ENCODE measurements around the gene ZNF831. TPM values are rescaled to one million over a fixed set of nuclear protein-coding genes. Genes with fewer than 3 reads are reported as not detected.

The ZNF831 gene
- total RNA-seq, 1 donor = 19.8 TPM

DNA sequence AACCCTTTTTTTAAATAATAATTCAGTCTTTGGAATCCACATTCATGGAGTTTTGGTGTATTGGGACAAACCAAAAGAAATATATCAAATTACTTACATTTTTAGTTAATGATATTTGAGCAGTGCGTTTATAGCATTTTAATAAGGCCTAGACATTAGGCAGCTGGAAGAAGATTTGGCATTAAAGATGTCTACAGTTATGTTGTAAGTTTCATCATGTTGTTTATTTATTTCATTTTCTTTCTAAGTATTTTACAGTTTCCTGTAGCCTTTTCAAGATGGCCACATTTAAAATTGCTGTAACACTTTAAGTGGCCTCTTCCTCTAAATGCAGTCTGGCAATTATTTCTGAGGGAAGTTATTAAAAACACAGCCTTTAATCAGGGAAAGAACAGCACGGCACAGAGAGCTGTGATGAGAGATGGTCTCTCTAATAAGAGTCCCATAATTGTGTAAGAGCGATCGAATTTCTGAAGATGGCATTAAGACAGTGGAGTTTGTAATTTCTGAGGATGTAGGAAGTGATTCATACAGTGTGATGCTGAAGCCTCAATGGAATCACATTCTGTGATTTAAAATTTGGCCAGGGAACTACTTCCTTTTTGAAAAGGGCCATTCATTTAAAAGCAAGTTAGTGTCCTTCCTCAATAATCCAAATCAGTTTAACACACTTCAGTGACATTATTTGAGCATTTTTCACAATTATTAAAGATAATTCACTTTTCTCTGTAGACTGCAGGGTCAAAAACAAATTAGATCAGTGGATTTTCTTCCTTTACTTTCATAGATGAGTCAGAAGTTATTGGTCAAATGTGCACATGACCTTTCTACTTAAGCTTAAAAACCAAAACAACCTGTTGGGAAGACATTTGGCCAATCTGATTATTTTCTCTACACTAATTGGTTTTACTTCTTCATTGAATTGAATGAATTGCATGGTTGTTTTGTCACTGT, 84.4 kb downstream of the ZNF831 start:
- no peaks in the 10 kb centered on the region for H3K9me3 ChIP-seq (ENCODE audit: low read depth, low read length)
- no peak overlapping the region for H3K4me3 ChIP-seq (ENCODE audit: low read length)
- H3K27me3 ChIP-seq (ENCODE audit: insufficient read depth, low read length) = no peaks in the 10 kb centered on the region
- H3K4me1 ChIP-seq (ENCODE audit: insufficient read depth, low read length) = peaks cover 4% of the 10 kb centered on the region

DNA sequence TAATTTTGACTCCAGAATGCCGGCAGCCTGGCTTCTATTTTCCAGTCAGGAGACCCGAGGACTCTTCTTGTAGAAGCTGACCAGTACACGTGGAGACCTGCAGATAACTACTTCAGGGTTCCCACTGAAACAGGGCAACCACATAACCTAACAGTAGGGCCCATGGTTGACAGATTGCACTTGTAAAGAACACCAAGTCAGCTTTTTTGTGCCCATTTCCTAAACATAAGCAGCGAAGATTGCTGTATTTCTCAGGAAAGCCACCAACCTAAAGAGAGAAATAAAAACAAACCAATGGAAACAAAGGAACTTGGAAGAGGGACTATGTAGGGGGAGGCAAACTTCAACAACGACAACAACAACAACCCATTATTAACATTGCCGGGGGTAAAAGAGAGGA, 86.7 kb downstream of the ZNF831 start:
- H3K4me1 ChIP-seq (ENCODE audit: insufficient read depth, low read length) = peaks cover 19% of the 10 kb centered on the region
- H3K4me3 ChIP-seq (ENCODE audit: low read length) = no peak overlapping the region
- no peaks in the 10 kb centered on the region for H3K27me3 ChIP-seq (ENCODE audit: insufficient read depth, low read length)
- no peaks in the 10 kb centered on the region for H3K9me3 ChIP-seq (ENCODE audit: low read depth, low read length)

DNA sequence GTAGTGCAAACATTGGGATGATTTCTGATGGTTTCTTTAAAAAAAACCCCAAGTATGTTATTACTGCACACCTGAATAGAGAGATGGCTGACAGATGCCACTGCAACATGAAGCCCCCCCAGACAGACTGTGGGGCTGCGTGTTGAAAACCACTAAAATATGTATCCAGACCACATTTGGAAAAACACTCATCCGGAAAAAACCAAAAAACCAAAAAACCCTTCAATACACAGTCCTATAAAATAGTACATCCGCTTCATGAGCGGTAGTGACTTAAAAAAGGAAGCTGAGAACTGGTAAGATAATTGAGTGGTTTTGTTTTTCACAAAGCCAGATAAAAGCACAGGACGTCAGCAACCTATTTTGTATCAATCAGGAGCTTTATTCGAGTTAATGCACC, 89.7 kb downstream of the ZNF831 start:
- Histone ChIP-seq H3K27me3 (ENCODE audit: insufficient read depth, low read length) (no peaks in the 10 kb centered on the region), H3K4me3 (ENCODE audit: low read length) (no peak overlapping the region), H3K9me3 (ENCODE audit: low read depth, low read length) (no peaks in the 10 kb centered on the region), H3K4me1 (ENCODE audit: insufficient read depth, low read length) (peaks cover 27% of the 10 kb centered on the region)

DNA sequence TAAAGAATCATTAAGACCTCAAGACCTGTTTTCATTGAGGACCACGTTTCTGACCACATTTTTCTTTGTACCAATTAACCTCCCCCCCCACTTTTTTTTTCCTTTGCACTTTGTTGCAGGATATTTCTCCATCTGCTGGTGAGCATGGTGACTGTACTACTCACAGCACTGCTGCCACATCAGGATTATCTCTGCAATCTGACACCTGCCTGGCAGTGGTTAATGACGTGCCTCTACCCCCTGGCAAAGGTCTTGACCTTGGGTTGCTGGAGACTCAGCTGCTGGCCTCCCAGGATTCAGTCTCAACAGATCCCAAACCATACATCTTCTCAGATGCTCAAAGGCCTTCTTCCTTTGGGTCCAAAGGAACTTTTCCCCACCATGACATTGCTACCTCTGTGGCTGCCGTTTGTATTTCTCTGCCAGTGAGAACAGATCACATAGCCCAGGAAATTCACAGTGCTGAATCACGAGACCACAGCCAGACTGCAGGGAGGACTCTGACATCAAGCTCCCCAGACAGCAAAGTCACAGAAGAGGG, 90.2 kb downstream of the ZNF831 start:
- Histone ChIP-seq H3K27me3 (ENCODE audit: insufficient read depth, low read length) (no peaks in the 10 kb centered on the region), H3K9me3 (ENCODE audit: low read depth, low read length) (no peaks in the 10 kb centered on the region), H3K4me3 (ENCODE audit: low read length) (no peak overlapping the region), H3K4me1 (ENCODE audit: insufficient read depth, low read length) (peaks cover 29% of the 10 kb centered on the region)

DNA sequence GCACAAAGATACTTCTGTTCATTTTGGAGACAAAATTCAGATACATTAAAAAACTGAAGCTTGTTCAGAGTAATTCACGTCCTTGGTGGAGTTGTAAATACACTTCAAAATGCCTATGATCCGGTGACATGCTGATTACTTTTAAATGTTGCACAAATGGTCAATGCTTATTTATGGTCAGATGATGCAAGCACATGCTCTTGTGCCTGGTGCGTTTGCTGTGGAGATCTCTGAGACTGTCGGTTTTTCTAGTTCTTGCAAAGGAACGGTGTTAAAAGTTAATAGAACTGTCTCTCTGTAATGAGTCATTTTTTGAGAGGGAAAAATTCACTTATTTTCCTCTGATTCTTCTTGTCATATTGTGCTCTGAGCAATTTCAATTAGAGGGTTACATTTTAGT, 91.6 kb downstream of the ZNF831 start:
- Histone ChIP-seq H3K4me3 (ENCODE audit: low read length) (no peak overlapping the region), H3K27me3 (ENCODE audit: insufficient read depth, low read length) (no peaks in the 10 kb centered on the region), H3K9me3 (ENCODE audit: low read depth, low read length) (no peaks in the 10 kb centered on the region), H3K4me1 (ENCODE audit: insufficient read depth, low read length) (peaks cover 29% of the 10 kb centered on the region)

DNA sequence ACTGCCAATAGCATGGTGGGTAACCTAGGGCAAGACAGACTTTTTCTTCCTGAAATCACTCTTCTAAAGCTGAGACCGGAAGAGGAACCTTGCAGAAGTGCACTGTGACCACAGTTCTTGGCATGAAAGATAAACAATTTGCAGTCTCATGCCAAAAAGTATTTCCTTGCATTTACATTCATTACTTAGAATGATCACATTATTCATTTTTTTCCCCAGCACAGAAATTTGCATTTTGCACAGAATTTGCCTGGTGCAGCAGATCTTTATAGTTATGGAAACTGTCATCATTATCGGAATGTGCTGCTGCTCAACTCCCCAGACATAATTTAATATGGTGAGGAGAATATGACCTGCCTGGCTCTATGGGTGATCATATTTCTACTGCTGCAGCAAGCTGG, 94.6 kb downstream of the ZNF831 start:
- H3K4me3 ChIP-seq (ENCODE audit: low read length) = no peak overlapping the region
- H3K27me3 ChIP-seq (ENCODE audit: insufficient read depth, low read length) = no peaks in the 10 kb centered on the region
- peaks cover 23% of the 10 kb centered on the region for H3K4me1 ChIP-seq (ENCODE audit: insufficient read depth, low read length)
- no peaks in the 10 kb centered on the region for H3K9me3 ChIP-seq (ENCODE audit: low read depth, low read length)

DNA sequence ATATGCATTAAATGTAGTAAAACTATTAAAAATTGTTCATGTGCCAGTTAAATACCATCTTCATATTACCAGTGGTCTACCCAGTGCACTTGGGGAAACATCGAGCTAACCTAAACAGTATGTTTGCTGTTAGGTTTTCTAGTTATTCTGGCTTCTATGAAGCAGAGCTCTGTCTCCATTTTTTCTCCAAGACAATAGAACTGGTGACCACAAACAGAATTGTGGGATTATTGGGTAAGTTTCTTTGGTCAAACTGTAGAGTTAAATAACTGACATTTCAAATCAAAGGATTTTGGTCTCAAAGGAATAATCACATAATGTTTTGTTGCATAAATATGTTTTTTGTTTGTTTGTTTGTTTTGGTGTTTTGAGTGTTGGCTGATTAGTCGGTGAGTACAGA, 96.3 kb downstream of the ZNF831 start:
- H3K27me3 ChIP-seq (ENCODE audit: insufficient read depth, low read length) = peaks cover 6% of the 10 kb centered on the region
- no peaks in the 10 kb centered on the region for H3K9me3 ChIP-seq (ENCODE audit: low read depth, low read length)
- H3K4me1 ChIP-seq (ENCODE audit: insufficient read depth, low read length) = peaks cover 10% of the 10 kb centered on the region
- no peak overlapping the region for H3K4me3 ChIP-seq (ENCODE audit: low read length)

DNA sequence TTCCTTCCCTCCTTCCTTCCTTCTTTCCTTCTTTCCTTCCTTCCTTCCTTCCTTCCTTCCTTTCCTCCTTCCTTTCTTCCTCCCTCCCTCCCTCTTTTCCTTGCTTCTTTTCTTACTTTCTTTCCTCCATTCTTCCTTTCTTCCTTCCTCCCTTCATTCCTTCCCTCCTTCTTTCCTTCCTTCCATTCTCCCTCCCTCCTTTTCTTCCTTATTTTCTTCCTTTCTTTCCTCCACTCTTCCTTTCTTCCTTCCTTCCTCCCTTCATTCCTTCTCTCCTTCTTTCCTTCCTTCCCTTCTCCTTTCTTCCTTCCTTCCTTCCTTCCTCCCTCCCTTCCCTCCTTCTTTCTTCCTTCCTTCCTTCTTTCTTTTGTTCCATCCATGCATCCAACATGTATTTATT, 101.7 kb downstream of the ZNF831 start:
- no peaks in the 10 kb centered on the region for H3K9me3 ChIP-seq (ENCODE audit: low read depth, low read length)
- H3K27me3 ChIP-seq (ENCODE audit: insufficient read depth, low read length) = peaks cover 14% of the 10 kb centered on the region
- H3K4me3 ChIP-seq (ENCODE audit: low read length) = no peak overlapping the region
- H3K4me1 ChIP-seq (ENCODE audit: insufficient read depth, low read length) = no peaks in the 10 kb centered on the region

DNA sequence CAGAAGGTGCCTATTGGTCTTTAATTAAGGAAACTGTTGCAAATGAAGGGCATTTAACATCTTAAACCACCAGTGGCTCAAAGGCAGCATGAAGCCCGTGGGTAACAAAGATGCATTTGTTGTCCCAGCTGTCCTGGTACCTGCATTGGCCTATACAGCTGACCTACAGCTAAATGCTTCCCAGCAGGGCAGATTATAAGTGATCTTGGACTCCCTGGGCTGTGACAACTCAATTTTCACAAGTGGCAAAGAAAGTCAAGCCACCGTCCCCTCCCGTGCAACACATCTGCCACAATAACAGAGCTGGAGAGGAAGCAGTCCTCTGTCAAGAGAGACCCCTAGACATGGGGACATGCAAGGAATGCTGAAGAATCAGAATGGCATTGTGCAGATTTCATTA, 105.2 kb downstream of the ZNF831 start:
- Histone ChIP-seq H3K27me3 (ENCODE audit: insufficient read depth, low read length) (peaks cover 16% of the 10 kb centered on the region), H3K9me3 (ENCODE audit: low read depth, low read length) (no peaks in the 10 kb centered on the region), H3K4me1 (ENCODE audit: insufficient read depth, low read length) (no peaks in the 10 kb centered on the region), H3K4me3 (ENCODE audit: low read length) (no peak overlapping the region)

DNA sequence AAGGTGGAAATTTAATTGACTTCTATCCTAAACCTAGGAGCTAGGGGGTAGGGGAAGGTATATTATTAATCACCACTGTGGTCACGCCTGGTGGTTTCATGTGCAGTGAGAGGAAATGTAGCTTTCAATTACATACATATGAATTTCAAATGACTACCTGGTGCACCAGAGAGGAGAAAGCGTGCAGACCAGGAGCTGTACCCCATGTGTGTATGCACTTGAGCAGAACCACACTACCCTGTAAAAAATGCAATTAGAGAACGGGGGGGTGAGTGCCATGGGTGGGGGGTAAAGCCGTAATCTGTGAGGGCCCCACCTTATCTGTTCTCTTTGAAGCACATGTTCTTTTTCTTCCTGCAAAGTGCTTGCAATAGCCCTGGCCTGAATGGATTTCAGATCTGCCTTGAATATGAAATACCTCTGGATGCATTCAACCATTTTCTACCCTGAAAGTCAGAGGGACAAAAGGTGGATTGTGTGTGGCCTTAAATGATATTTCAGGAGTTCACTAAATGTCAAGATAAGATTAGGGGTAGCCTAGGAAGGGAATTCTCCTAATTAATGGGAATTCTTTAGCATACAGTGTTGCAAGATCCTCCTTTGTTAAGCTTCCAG, 105.9 kb downstream of the ZNF831 start:
- Histone ChIP-seq H3K9me3 (ENCODE audit: low read depth, low read length) (no peaks in the 10 kb centered on the region), H3K4me3 (ENCODE audit: low read length) (no peak overlapping the region), H3K4me1 (ENCODE audit: insufficient read depth, low read length) (no peaks in the 10 kb centered on the region), H3K27me3 (ENCODE audit: insufficient read depth, low read length) (peaks cover 14% of the 10 kb centered on the region)

DNA sequence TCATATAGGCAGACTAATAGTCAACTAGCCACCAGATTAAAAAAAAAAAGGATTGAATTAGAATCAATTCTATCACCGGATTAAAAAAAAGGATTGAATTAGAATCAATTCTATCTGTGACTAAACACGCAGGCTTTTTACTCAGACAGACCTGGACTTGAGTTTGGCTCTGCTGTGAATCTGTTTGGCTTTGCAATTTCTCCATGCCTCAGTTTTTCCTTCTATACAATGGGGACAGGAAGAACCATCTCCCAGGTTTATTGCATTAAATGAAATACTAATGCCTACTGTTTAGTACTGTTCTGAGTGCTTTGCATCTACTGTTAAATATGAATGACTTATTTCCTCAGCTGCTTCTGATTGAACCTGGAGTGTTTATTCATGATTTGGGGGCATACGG, 106.8 kb downstream of the ZNF831 start:
- Histone ChIP-seq H3K27me3 (ENCODE audit: insufficient read depth, low read length) (peaks cover 8% of the 10 kb centered on the region), H3K9me3 (ENCODE audit: low read depth, low read length) (no peaks in the 10 kb centered on the region), H3K4me1 (ENCODE audit: insufficient read depth, low read length) (no peaks in the 10 kb centered on the region), H3K4me3 (ENCODE audit: low read length) (no peak overlapping the region)

DNA sequence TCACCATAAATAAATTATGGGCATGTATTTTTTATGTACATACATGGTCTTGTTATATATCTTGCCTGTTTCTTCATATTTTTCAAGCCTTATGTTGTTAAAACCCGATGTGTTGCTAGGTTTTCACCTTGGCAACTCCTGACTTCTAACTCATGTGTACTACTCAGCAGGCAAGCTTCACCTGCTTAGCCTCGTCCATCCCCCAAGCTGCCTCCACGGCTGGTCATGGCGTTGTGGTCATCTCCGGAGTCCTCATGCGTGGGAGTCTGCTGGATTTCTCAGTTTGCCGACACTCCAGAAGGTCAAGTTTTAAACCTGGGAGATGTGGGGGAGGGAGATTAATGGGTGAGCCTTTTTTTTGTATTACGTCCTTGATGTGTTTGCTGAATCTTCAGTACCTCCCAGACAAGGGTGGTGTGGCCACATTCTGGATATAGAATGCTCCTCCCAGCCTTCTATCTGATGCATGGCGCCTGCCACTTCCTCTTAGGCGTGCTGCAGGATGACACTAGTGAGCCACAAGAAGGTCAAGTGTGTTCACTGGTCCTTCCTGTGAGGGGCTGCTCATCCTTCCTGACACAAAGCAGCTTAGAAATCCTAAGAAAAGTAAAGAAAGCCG, 110.2 kb downstream of the ZNF831 start:
- H3K9me3 ChIP-seq (ENCODE audit: low read depth, low read length) = no peaks in the 10 kb centered on the region
- H3K4me1 ChIP-seq (ENCODE audit: insufficient read depth, low read length) = no peaks in the 10 kb centered on the region
- H3K27me3 ChIP-seq (ENCODE audit: insufficient read depth, low read length) = peaks cover 3% of the 10 kb centered on the region
- no peak overlapping the region for H3K4me3 ChIP-seq (ENCODE audit: low read length)

DNA sequence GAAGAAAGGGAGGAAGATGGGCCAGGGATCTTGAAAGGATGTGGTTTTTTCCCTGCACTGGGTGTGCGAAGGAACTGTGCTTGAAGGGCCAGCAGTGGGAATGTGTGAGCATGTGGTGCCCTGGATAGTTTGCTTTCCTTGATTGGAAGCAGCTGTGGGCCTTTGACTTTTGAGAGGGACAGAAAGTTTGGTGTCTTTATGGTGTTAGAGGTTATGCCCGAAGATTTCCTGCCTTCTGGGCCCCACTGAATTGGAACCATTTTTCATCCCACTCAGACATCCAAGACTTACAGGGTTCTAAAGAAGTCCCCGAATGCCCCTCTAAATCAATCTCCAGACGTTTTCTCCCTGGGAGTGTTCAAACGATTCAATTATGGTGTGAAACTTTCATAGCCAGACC, 113.3 kb downstream of the ZNF831 start:
- no peaks in the 10 kb centered on the region for H3K4me1 ChIP-seq (ENCODE audit: insufficient read depth, low read length)
- no peaks in the 10 kb centered on the region for H3K27me3 ChIP-seq (ENCODE audit: insufficient read depth, low read length)
- no peaks in the 10 kb centered on the region for H3K9me3 ChIP-seq (ENCODE audit: low read depth, low read length)
- no peak overlapping the region for H3K4me3 ChIP-seq (ENCODE audit: low read length)

DNA sequence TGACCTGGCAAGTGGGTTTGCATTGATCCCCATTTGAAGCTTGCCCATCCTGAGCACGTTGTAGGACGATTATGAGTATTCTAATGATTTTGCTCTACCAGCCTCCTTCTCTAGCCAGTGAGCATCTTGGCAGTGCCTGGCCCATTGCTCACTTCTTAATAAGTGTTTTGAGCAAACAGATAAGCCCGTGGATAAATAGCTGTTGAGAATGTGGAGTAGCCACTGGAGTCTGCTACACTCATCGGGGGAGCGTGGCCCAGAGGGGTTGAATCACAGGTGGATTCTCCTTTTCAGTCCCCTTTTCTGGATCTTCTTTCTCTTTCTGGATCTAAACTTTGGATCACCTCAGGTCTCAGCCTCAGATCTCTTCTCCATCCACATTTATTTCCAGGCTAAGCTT, 120.8 kb downstream of the ZNF831 start:
- no peaks in the 10 kb centered on the region for H3K4me1 ChIP-seq (ENCODE audit: insufficient read depth, low read length)
- no peaks in the 10 kb centered on the region for H3K27me3 ChIP-seq (ENCODE audit: insufficient read depth, low read length)
- no peaks in the 10 kb centered on the region for H3K9me3 ChIP-seq (ENCODE audit: low read depth, low read length)
- no peak overlapping the region for H3K4me3 ChIP-seq (ENCODE audit: low read length)

DNA sequence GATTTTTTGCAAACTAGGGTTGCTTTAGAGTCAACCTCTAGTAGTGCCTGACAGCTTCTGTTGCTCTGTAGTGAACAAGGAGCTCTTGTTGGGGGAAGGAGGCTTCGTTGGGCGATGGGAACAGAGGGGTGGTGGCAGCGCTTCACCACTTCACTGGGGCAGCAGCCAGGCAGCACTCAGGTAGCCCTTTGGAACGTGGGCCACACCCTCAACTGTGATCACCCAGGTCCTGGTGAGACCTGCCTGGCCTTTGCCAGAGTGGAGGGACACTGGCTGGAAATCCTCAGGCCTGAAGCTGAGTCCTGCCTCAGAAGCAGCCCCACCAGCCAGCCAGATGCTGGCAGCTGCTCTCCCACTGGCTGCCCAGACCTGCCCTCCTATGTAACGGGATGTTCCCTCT, 126.4 kb downstream of the ZNF831 start:
- H3K4me3 ChIP-seq (ENCODE audit: low read length) = no peak overlapping the region
- no peaks in the 10 kb centered on the region for H3K9me3 ChIP-seq (ENCODE audit: low read depth, low read length)
- no peaks in the 10 kb centered on the region for H3K4me1 ChIP-seq (ENCODE audit: insufficient read depth, low read length)
- H3K27me3 ChIP-seq (ENCODE audit: insufficient read depth, low read length) = peaks cover 3% of the 10 kb centered on the region
